Fibroblast of villous mesenchyme (primary cell): Measurements from ENCODE around the gene KRAS. TPM values are rescaled to one million over a fixed set of nuclear protein-coding genes. Genes with fewer than 3 reads are reported as not detected.

Experiments
- DNase-seq: peaks from one replicate; pipeline ENCODE4 v3.0.0-alpha.2; 2010; ENCODE audit warnings: low read depth
- H3K4me3 ChIP-seq: 2 replicates; pipeline ENCODE4 v1.5.1; 2011; ENCODE audit warnings: low read depth, mild to moderate bottlenecking, low read length
- total RNA-seq: library from RNA; depleted of rRNA; stranded (reverse); fragments of >200 nt; gene quantifications from 2 replicates; pipeline ENCODE4 v1.2.3, GENCODE V29; 2012
- TF ChIP-seq, protein P1 (sequence below): IDR thresholded peaks from 2 replicates; pipeline ENCODE4 v1.5.1; 2012; ENCODE audit warnings: low read depth, mild to moderate bottlenecking, low read length; ENCODE audit not compliant: insufficient read depth

The KRAS gene
- total RNA-seq, 1 donor: 19.9 TPM

DNA sequence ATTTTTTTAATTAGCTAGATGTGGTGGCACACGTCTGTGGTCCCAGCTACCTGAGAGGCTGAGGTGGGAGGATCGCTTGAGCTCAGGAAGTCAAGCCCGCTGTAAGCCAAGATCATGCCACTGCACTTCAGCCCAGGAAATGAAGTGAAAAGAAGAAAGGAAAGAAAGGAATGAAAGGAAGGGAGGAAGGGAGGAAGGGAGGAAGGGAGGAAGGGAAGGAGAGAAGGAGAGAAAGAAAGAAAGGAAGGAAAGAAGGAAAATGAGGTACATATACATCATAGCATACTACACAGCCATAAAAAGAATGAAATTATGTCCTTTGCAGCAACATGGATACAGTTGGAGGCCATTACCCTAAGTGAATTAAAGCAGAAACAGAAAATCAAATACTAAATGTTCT is 68.0 kb downstream of the KRAS start:
- H3K4me3 ChIP-seq: no peak overlapping the region
- DNase-seq: no peak
- TF ChIP-seq, protein P1, sequence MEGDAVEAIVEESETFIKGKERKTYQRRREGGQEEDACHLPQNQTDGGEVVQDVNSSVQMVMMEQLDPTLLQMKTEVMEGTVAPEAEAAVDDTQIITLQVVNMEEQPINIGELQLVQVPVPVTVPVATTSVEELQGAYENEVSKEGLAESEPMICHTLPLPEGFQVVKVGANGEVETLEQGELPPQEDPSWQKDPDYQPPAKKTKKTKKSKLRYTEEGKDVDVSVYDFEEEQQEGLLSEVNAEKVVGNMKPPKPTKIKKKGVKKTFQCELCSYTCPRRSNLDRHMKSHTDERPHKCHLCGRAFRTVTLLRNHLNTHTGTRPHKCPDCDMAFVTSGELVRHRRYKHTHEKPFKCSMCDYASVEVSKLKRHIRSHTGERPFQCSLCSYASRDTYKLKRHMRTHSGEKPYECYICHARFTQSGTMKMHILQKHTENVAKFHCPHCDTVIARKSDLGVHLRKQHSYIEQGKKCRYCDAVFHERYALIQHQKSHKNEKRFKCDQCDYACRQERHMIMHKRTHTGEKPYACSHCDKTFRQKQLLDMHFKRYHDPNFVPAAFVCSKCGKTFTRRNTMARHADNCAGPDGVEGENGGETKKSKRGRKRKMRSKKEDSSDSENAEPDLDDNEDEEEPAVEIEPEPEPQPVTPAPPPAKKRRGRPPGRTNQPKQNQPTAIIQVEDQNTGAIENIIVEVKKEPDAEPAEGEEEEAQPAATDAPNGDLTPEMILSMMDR: no peak

GRCh38 chr12:25162866-25163265 is 87.9 kb downstream of the KRAS start:
- TF ChIP-seq, protein P1: no peak
- no peak for DNase-seq
- H3K4me3 ChIP-seq: no peak overlapping the region

DNA sequence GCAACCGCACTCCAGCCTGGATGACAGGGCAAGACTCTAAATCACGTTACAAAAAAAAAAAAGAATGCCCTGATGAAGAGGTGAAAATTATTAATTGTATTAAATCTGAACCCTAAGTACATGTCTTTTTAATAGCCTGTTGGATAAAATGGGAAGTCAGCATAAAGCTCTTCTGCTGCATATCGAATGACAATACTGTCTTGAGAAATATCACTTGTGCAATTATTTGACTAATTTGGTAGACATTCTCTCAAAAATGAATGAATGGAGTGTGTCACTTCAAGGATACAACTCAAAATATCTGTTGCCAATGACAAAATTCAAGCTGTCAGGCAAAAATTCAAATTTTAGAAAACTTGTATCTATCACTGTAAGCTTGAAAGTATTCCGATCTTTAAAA is 94.7 kb downstream of the KRAS start:
- TF ChIP-seq, protein P1: no peak
- H3K4me3 ChIP-seq: no peak overlapping the region
- DNase-seq: no peak

- TF ChIP-seq, protein P1: peak; percentile 69
- H3K4me3 ChIP-seq: no peak overlapping the region
- peak; percentile 68 for DNase-seq
Measured at GRCh38 chr12:25155022-25155576, 95.6 kb downstream of the KRAS start.

Other genes with a start within 250 kb of the KRAS start
- under 0.01 TPM in 1 of 2 replicates, not detected in the other for gene DNAI7, start 55.8 kb downstream of the KRAS start, total RNA-seq
- gene ETFRF1, start 55.7 kb downstream of the KRAS start, total RNA-seq: 17.4 and 27.2 TPM in 2 replicates